CD8-positive, alpha-beta memory T cell (primary cell): ENCODE results near the gene RINL. TPM values are rescaled to one million over a fixed set of nuclear protein-coding genes. Genes with fewer than 3 reads are reported as not detected.

Source experiments
- CTCF ChIA-PET: fragments of 350-600 bp; sonication (Branson Sonifier 250); formaldehyde crosslinking; loops from one replicate; lab custom pipeline; 2021; ENCODE audit warnings: antibody characterized with exemption; lab: Charles Lee
- POLR2A ChIA-PET: fragments of 350-600 bp; sonication (Branson Sonifier 250); formaldehyde crosslinking; loops from one replicate; lab custom pipeline; 2021; ENCODE audit warnings: antibody characterized with exemption; lab: Charles Lee
- DNase-seq, 5 donors: peaks; one replicate each; pipeline versions ENCODE4 v3.0.0 to v3.0.0-alpha.2; 2020 to 2022; ENCODE audit warnings: mixed read lengths in 1 of 5
- H3K27ac ChIP-seq: one replicate; pipeline ENCODE4 v1.7.0; 2013; ENCODE audit warnings: low read depth, mild to moderate bottlenecking, low read length, moderate library complexity
- H3K27me3 ChIP-seq: 2 replicates; pipeline ENCODE4 v1.7.0; 2013; ENCODE audit warnings: low read length, mild to moderate bottlenecking; ENCODE audit not compliant: insufficient read depth, poor library complexity, severe bottlenecking
- H3K36me3 ChIP-seq: 2 replicates; pipeline ENCODE4 v1.7.0; 2013; ENCODE audit warnings: mild to moderate bottlenecking, low read length, moderate library complexity; ENCODE audit not compliant: insufficient read depth
- H3K4me1 ChIP-seq: 2 replicates; pipeline ENCODE4 v1.7.0; 2013; ENCODE audit warnings: mild to moderate bottlenecking, low read length, moderate library complexity; ENCODE audit not compliant: insufficient read depth
- H3K4me3 ChIP-seq: 2 replicates; pipeline ENCODE4 v1.7.0; 2013; ENCODE audit warnings: mild to moderate bottlenecking, low read length
- H3K9me3 ChIP-seq: 2 replicates; pipeline ENCODE4 v1.7.0; 2013; ENCODE audit warnings: mild to moderate bottlenecking, low read length
- H3K27ac Mint-ChIP-seq, 8 donors: one replicate each; pipeline ENCODE4 v1.8.0; 2020 to 2021; ENCODE audit warnings: mixed read lengths in 8 of 8, mild to moderate bottlenecking in 6 of 8, inconsistent platforms in 3 of 8, moderate library complexity in 3 of 8
- H3K27me3 Mint-ChIP-seq, 2 donors: one replicate each; pipeline ENCODE4 v1.8.0; 2020 to 2021; ENCODE audit warnings: mixed read lengths in 2 of 2, mild to moderate bottlenecking in 1 of 2, moderate library complexity in 1 of 2
- H3K36me3 Mint-ChIP-seq, 3 donors: one replicate each; pipeline ENCODE4 v1.8.0; 2020 to 2021; ENCODE audit warnings: mixed read lengths in 3 of 3, inconsistent platforms in 1 of 3, mild to moderate bottlenecking in 1 of 3
- H3K4me1 Mint-ChIP-seq, 3 donors: one replicate each; pipeline ENCODE4 v1.8.0; 2020 to 2021; ENCODE audit warnings: mixed read lengths in 3 of 3, inconsistent platforms in 1 of 3, mild to moderate bottlenecking in 1 of 3
- H3K4me3 Mint-ChIP-seq, 7 donors: one replicate each; pipeline ENCODE4 v1.8.0; 2020 to 2021; ENCODE audit warnings: mixed read lengths in 7 of 7, mild to moderate bottlenecking in 6 of 7, moderate library complexity in 4 of 7, inconsistent platforms in 2 of 7
- H3K9me3 Mint-ChIP-seq, 5 donors: one replicate each; pipeline ENCODE4 v1.8.0; 2020 to 2022; ENCODE audit warnings: mixed read lengths in 5 of 5, mild to moderate bottlenecking in 3 of 5, moderate library complexity in 2 of 5, inconsistent platforms in 1 of 5
- polyA plus RNA-seq: library from polyadenylated mRNA; unstranded; fragments of 300-500 nt; fragmentation: Illumina TruSeq; gene quantifications from one replicate; pipeline ENCODE4 v1.2.3, GENCODE V29; 2021
- total RNA-seq, 2 experiments: library from RNA; stranded (reverse); gene quantifications; one replicate each; pipeline ENCODE4 v1.2.3, GENCODE V29; 2021

Gene RINL
- total and polyA plus RNA-seq, 3 experiments from 2014 or later: 42.6 to 85.4 (median 82.3) TPM

GRCh38 chr19:38850976-38851621 is 27.0 kb downstream of the RINL start:
- peaks cover 47% of the 10 kb centered on the region for H3K4me1 ChIP-seq
- peaks cover 3 to 44% (median 10%) of the 10 kb centered on the region in 3 donors for H3K36me3 Mint-ChIP-seq

GRCh38 chr19:38850436-38850975 is 27.6 kb downstream of the RINL start:
- H3K4me1 ChIP-seq: peaks cover 53% of the 10 kb centered on the region
- H3K27ac ChIP-seq: peak overlapping the region; percentile 97
- H3K4me3 Mint-ChIP-seq: peak overlapping the region; percentile 60 to 97 (median 94)
- no peaks in the 10 kb centered on the region for H3K9me3 ChIP-seq
- H3K9me3 Mint-ChIP-seq: no peaks in the 10 kb centered on the region
- H3K27me3 Mint-ChIP-seq: peaks cover 0 to 15% of the 10 kb centered on the region in 2 donors
- H3K27me3 ChIP-seq: no peaks in the 10 kb centered on the region
- ChIA-PET POLR2A (interaction anchor here (1.1 to 4.8 kb wide), 6 partner anchors 8 to 49 kb away, joined by 3 to 59 read pairs (median 14); partner anchors contain the start of genes ECH1, NFKBIB, RINL and SIRT2), CTCF (interaction anchor here (1.1 to 4.2 kb wide), 5 partner anchors 10 to 80 kb away, joined by 4 to 38 read pairs (median 7); partner anchors contain the start of genes MRPS12 and SARS2)
- peaks cover 5 to 50% (median 15%) of the 10 kb centered on the region in 3 donors for H3K36me3 Mint-ChIP-seq
- H3K36me3 ChIP-seq: peaks cover 34% of the 10 kb centered on the region
- peaks cover 54 to 65% (median 59%) of the 10 kb centered on the region in 3 donors for H3K4me1 Mint-ChIP-seq
- H3K4me3 ChIP-seq: peak overlapping the region; percentile 94
- peak overlapping the region; percentile 78 to 100 (median 98) for H3K27ac Mint-ChIP-seq
- DNase-seq: peak in 3 of 5 donors; percentile 97 to 100 (median 99)

More at GRCh38 chr19:38850976-38851621, 27.0 kb downstream of the RINL start:
- peak overlapping the region; percentile 94 for H3K4me3 ChIP-seq
- H3K27ac Mint-ChIP-seq: peak overlapping the region; percentile 78 to 100 (median 98)
- no peaks in the 10 kb centered on the region for H3K9me3 ChIP-seq
- POLR2A ChIA-PET: interaction anchor here (0.6 to 4.8 kb wide), 10 partner anchors 9 to 399 kb away, joined by 3 to 59 read pairs (median 6); partner anchors contain the start of genes ECH1, EIF3K, MRPS12 and NFKBIB
- no peaks in the 10 kb centered on the region for H3K27me3 ChIP-seq
- peaks cover 28% of the 10 kb centered on the region for H3K36me3 ChIP-seq
- CTCF ChIA-PET: interaction anchor here (1.1 to 4.2 kb wide), 6 partner anchors 9 to 79 kb away, joined by 4 to 38 read pairs (median 8); partner anchors contain the start of genes MRPS12 and SARS2
- peak overlapping the region; percentile 97 for H3K27ac ChIP-seq
- peaks cover 48 to 59% (median 53%) of the 10 kb centered on the region in 3 donors for H3K4me1 Mint-ChIP-seq
- H3K4me3 Mint-ChIP-seq: peak overlapping the region; percentile 60 to 97 (median 94)
- H3K27me3 Mint-ChIP-seq: peaks cover 0 to 15% of the 10 kb centered on the region in 2 donors
- no peaks in the 10 kb centered on the region for H3K9me3 Mint-ChIP-seq
- DNase-seq: peak; percentile 31 to 72 (median 47)

- Mint-ChIP-seq H3K4me1 (peaks cover 57 to 67% (median 64%) of the 10 kb centered on the region in 3 donors), H3K4me3 (peak within 1 kb of the TSS; percentile 60 to 97 (median 94)), H3K9me3 (no peaks in the 10 kb centered on the region), H3K36me3 (peaks cover 8 to 55% (median 19%) of the 10 kb centered on the region in 3 donors), H3K27ac (peak within 1 kb of the TSS; percentile 78 to 100 (median 98)), H3K27me3 (peaks cover 0 to 15% of the 10 kb centered on the region in 2 donors)
- H3K9me3 ChIP-seq: no peaks in the 10 kb centered on the region
- ChIA-PET CTCF (interaction anchor here (0.6 to 2.4 kb wide), 10 partner anchors 10 to 102 kb away, joined by 3 to 13 read pairs (median 4); partner anchors contain the start of gene RINL), POLR2A (interaction anchor here (0.6 to 4.8 kb wide), 14 partner anchors 8 to 1751 kb away, joined by 3 to 59 read pairs (median 6); partner anchors contain the start of genes ACTN4, ECH1, FAM98C and MRPS12)
- DNase-seq: peak; percentile 98 to 100 (median 100)
- peak within 1 kb of the TSS; percentile 94 for H3K4me3 ChIP-seq
- peak within 1 kb of the TSS; percentile 97 for H3K27ac ChIP-seq
- no peaks in the 10 kb centered on the region for H3K27me3 ChIP-seq
- H3K4me1 ChIP-seq: peaks cover 58% of the 10 kb centered on the region
- peaks cover 39% of the 10 kb centered on the region for H3K36me3 ChIP-seq
These were observed 28.1 kb downstream of the RINL start, which contains the start of gene HNRNPL for GRCh38 chr19:38849860-38850435. TSS of gene HNRNPL (minus strand) at chr19:38849986. CDS start at chr19:38849966, 20 bp downstream.

GRCh38 chr19:38849147-38849859 is 28.8 kb downstream of the RINL start:
- ChIA-PET POLR2A (interaction anchor here (0.5 to 4.8 kb wide), 18 partner anchors 8 to 1751 kb away, joined by 3 to 59 read pairs (median 5); partner anchors contain the start of genes ACTN4, ECH1, FAM98C and MRPS12), CTCF (interaction anchor here (0.6 to 2.4 kb wide), 13 partner anchors 9 to 101 kb away, joined by 3 to 13 read pairs (median 4); partner anchors contain the start of genes ECH1, MRPS12, NFKBIB and RINL)
- Mint-ChIP-seq H3K9me3 (no peaks in the 10 kb centered on the region), H3K36me3 (peaks cover 11 to 61% (median 21%) of the 10 kb centered on the region in 3 donors), H3K27me3 (peaks cover 0 to 15% of the 10 kb centered on the region in 2 donors), H3K4me3 (peak overlapping the region; percentile 60 to 97 (median 94)), H3K27ac (peak overlapping the region; percentile 78 to 100 (median 98)), H3K4me1 (peaks cover 59 to 69% (median 68%) of the 10 kb centered on the region in 3 donors)
- H3K27me3 ChIP-seq: no peaks in the 10 kb centered on the region
- H3K36me3 ChIP-seq: peaks cover 45% of the 10 kb centered on the region
- peak overlapping the region; percentile 83 for H3K27ac ChIP-seq
- H3K4me1 ChIP-seq: peaks cover 65% of the 10 kb centered on the region
- peak overlapping the region; percentile 88 for H3K4me3 ChIP-seq
- no peaks in the 10 kb centered on the region for H3K9me3 ChIP-seq
- peak; percentile 94 to 99 (median 97) for DNase-seq

GRCh38 chr19:38848299-38849146 is 29.6 kb downstream of the RINL start:
- no peak for DNase-seq
- H3K27me3 ChIP-seq: no peaks in the 10 kb centered on the region
- H3K4me3 ChIP-seq: peak overlapping the region; percentile 88
- ChIA-PET POLR2A (interaction anchor here (0.5 to 4.8 kb wide), 17 partner anchors 8 to 474 kb away, joined by 3 to 59 read pairs (median 5); partner anchors contain the start of genes ACTN4, ECH1, FAM98C and MRPS12), CTCF (interaction anchor here (0.7 to 2.4 kb wide), 13 partner anchors 8 to 446 kb away, joined by 3 to 13 read pairs (median 4); partner anchors contain the start of genes ECH1, FAM98C, MRPS12 and NFKBIB)
- no peaks in the 10 kb centered on the region for H3K9me3 Mint-ChIP-seq
- peaks cover 72% of the 10 kb centered on the region for H3K4me1 ChIP-seq
- H3K36me3 Mint-ChIP-seq: peaks cover 18 to 69% (median 28%) of the 10 kb centered on the region in 3 donors
- peak overlapping the region; percentile 60 to 97 (median 94) for H3K4me3 Mint-ChIP-seq
- H3K36me3 ChIP-seq: peaks cover 53% of the 10 kb centered on the region
- peak overlapping the region; percentile 83 for H3K27ac ChIP-seq
- H3K4me1 Mint-ChIP-seq: peaks cover 65 to 73% (median 72%) of the 10 kb centered on the region in 3 donors
- H3K27me3 Mint-ChIP-seq: peaks cover 0 to 15% of the 10 kb centered on the region in 2 donors
- peak overlapping the region; percentile 78 to 100 (median 98) for H3K27ac Mint-ChIP-seq
- no peaks in the 10 kb centered on the region for H3K9me3 ChIP-seq

- Histone ChIP-seq H3K27me3 (no peaks in the 10 kb centered on the region), H3K4me3 (no peak overlapping the region), H3K9me3 (no peaks in the 10 kb centered on the region), H3K36me3 (peaks cover 69% of the 10 kb centered on the region), H3K4me1 (peaks cover 84% of the 10 kb centered on the region), H3K27ac (no peak overlapping the region)
- Mint-ChIP-seq H3K36me3 (peaks cover 30 to 84% (median 37%) of the 10 kb centered on the region in 3 donors), H3K4me3 (peak overlapping the region in 3 of 7 donors; percentile 21 to 43 (median 41)), H3K9me3 (peaks cover 0 to 4% (median 2%) of the 10 kb centered on the region in 5 donors), H3K4me1 (peaks cover 72 to 83% (median 81%) of the 10 kb centered on the region in 3 donors), H3K27ac (peak overlapping the region in 5 of 8 donors; percentile 77 to 96 (median 90)), H3K27me3 (peaks cover 0 to 16% of the 10 kb centered on the region in 2 donors)
- DNase-seq: no peak
- ChIA-PET POLR2A (interaction anchor here (1.4 to 3.6 kb wide), 2 partner anchors 20 to 24 kb away, joined by 7 to 21 read pairs; no protein-coding TSS in a partner anchor), CTCF (interaction anchor here (0.9 to 1.3 kb wide), 2 partner anchors 14 to 76 kb away, joined by 4 read pairs; partner anchors contain the start of gene ECH1)
These were observed 32.0 kb downstream of the RINL start for GRCh38 chr19:38846097-38846496.
